Loucy (cell line): ENCODE data around the gene CST9.

ENCODE experiments used
- H2AFZ ChIP-seq: fragments of 200-600 bp; sonication (generic); 2 replicates; pipeline ENCODE4 v1.6.0; 2016; ENCODE audit warnings: antibody characterized with exemption, mild to moderate bottlenecking, low read length, moderate library complexity
- H3F3A ChIP-seq: fragments of 200-600 bp; 2 replicates; pipeline ENCODE4 v1.6.0; 2016; ENCODE audit warnings: antibody characterized with exemption, low read depth, mild to moderate bottlenecking
- H3K27me3 ChIP-seq: fragments of 200-600 bp; sonication (generic); 2 replicates; pipeline ENCODE4 v1.6.1; 2014; ENCODE audit warnings: low read length, mild to moderate bottlenecking; ENCODE audit not compliant: insufficient read depth, poor library complexity, severe bottlenecking
- H3K36me3 ChIP-seq: fragments of 200-600 bp; sonication (generic); 2 replicates; pipeline ENCODE4 v1.6.1; 2016; ENCODE audit warnings: low read length; ENCODE audit not compliant: insufficient read depth
- H3K4me1 ChIP-seq: fragments of 200-600 bp; sonication (generic); 2 replicates; pipeline ENCODE4 v1.5.1; 2014; ENCODE audit warnings: low read length, mild to moderate bottlenecking; ENCODE audit not compliant: insufficient read depth, poor library complexity, severe bottlenecking
- H3K4me2 ChIP-seq: fragments of 200-600 bp; sonication (generic); 2 replicates; pipeline ENCODE4 v1.6.0; 2014; ENCODE audit warnings: antibody characterized with exemption, low read length, low read depth, mild to moderate bottlenecking; ENCODE audit not compliant: poor library complexity, severe bottlenecking
- H3K4me3 ChIP-seq: fragments of 200-600 bp; sonication (generic); 2 replicates; pipeline ENCODE4 v1.5.1; 2014; ENCODE audit warnings: low read length, mild to moderate bottlenecking, mixed read lengths; ENCODE audit not compliant: poor library complexity, severe bottlenecking
- H3K79me2 ChIP-seq: fragments of 200-600 bp; sonication (generic); 2 replicates; pipeline ENCODE4 v1.6.1; 2014; ENCODE audit warnings: low read length; ENCODE audit not compliant: insufficient read depth
- H3K9ac ChIP-seq: fragments of 200-600 bp; sonication (generic); 2 replicates; pipeline ENCODE4 v1.6.0; 2014; ENCODE audit warnings: mild to moderate bottlenecking, low read depth, low read length, moderate library complexity; ENCODE audit not compliant: poor library complexity, severe bottlenecking
- H3K9me2 ChIP-seq: fragments of 200-600 bp; sonication (generic); replicated peaks from 2 replicates; pipeline ENCODE4 v1.6.1; 2016; ENCODE audit warnings: low read depth, low read length, mixed read lengths
- H3K9me3 ChIP-seq: fragments of 200-600 bp; sonication (generic); 2 replicates; pipeline ENCODE4 v1.6.1; 2014; ENCODE audit warnings: mild to moderate bottlenecking, antibody characterized with exemption, low read length, low read depth; ENCODE audit not compliant: insufficient read depth
- H4K20me1 ChIP-seq: fragments of 200-600 bp; sonication (generic); 2 replicates; pipeline ENCODE4 v1.6.0; 2014; ENCODE audit warnings: antibody characterized with exemption, low read length, mild to moderate bottlenecking; ENCODE audit not compliant: insufficient read depth, poor library complexity, severe bottlenecking
- EZH2phosphoT487 ChIP-seq: fragments of 200-600 bp; IDR thresholded peaks from 2 replicates; pipeline ENCODE4 v1.6.1; 2018; ENCODE audit warnings: antibody characterized with exemption, mild to moderate bottlenecking, moderate library complexity, borderline replicate concordance
- TF ChIP-seq, protein P1 (sequence below): fragments of 200-600 bp; sonication (generic); conservative IDR thresholded peaks from 2 replicates; pipeline ENCODE4 v1.5.1; 2014; ENCODE audit warnings: mild to moderate bottlenecking, antibody characterized with exemption, low read length

The CST9 gene

DNA sequence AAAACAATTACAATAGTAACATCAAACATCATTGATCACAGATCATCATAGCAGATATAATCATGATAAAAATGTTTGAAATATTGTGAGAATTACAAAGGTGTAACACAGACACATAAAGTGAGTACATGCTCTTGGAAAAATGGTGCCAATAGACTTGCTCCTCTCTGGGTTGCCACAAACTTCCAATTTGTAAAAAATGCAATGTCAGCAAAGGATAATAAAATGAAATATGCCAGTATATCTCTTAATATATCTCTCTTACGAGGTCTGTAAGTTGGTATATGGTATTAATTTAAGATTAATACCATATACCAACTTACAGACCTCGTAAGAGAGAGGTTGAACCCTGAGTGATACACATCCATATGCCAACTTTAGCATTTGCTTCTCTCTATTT is 45.4 kb upstream of the CST9 start:
- no peaks in the 10 kb centered on the region for H3F3A ChIP-seq
- TF ChIP-seq, protein P1, sequence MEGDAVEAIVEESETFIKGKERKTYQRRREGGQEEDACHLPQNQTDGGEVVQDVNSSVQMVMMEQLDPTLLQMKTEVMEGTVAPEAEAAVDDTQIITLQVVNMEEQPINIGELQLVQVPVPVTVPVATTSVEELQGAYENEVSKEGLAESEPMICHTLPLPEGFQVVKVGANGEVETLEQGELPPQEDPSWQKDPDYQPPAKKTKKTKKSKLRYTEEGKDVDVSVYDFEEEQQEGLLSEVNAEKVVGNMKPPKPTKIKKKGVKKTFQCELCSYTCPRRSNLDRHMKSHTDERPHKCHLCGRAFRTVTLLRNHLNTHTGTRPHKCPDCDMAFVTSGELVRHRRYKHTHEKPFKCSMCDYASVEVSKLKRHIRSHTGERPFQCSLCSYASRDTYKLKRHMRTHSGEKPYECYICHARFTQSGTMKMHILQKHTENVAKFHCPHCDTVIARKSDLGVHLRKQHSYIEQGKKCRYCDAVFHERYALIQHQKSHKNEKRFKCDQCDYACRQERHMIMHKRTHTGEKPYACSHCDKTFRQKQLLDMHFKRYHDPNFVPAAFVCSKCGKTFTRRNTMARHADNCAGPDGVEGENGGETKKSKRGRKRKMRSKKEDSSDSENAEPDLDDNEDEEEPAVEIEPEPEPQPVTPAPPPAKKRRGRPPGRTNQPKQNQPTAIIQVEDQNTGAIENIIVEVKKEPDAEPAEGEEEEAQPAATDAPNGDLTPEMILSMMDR: no peak
- TF ChIP-seq EZH2phosphoT487: no peak
- H3K27me3 ChIP-seq: no peaks in the 10 kb centered on the region
- no peaks in the 10 kb centered on the region for H4K20me1 ChIP-seq
- no peaks in the 10 kb centered on the region for H3K79me2 ChIP-seq
- H3K4me3 ChIP-seq: no peak overlapping the region
- no peaks in the 10 kb centered on the region for H3K36me3 ChIP-seq
- no peak overlapping the region for H3K9ac ChIP-seq
- H3K9me3 ChIP-seq: no peaks in the 10 kb centered on the region
- no peak overlapping the region for H3K4me2 ChIP-seq
- H3K9me2 ChIP-seq: no peaks in the 10 kb centered on the region
- H2AFZ ChIP-seq: no peak overlapping the region
- no peaks in the 10 kb centered on the region for H3K4me1 ChIP-seq

GRCh38 chr20:23649830-23650417 is 44.2 kb upstream of the CST9 start:
- TF ChIP-seq, protein P1: no peak
- no peak for TF ChIP-seq EZH2phosphoT487
- Histone ChIP-seq H3K4me2 (no peak overlapping the region), H3K9ac (no peak overlapping the region), H4K20me1 (no peaks in the 10 kb centered on the region), H3K27me3 (no peaks in the 10 kb centered on the region), H3K9me2 (no peaks in the 10 kb centered on the region), H3K79me2 (no peaks in the 10 kb centered on the region), H3F3A (no peaks in the 10 kb centered on the region), H3K36me3 (no peaks in the 10 kb centered on the region), H2AFZ (no peak overlapping the region), H3K9me3 (no peaks in the 10 kb centered on the region), H3K4me3 (no peak overlapping the region), H3K4me1 (no peaks in the 10 kb centered on the region)

DNA sequence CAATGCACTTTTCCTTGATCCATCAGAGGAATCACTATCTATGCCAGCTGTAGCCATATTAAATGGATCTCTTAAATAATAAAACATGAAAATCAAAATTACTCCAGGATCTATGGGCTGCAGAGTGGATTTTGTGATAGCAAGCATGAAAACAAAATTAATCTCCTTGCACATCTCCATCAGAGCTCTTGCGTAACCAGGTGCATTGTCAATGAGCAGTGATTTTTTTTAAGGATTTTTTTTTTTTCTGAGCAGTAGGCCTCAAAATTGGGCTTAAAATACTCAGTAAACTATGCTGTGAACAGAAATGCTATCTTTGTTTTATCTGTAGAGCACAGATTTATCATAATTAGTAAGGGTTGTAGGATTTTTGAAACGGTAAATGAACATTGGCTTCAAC is 43.5 kb upstream of the CST9 start:
- no peaks in the 10 kb centered on the region for H3K36me3 ChIP-seq
- H3K27me3 ChIP-seq: no peaks in the 10 kb centered on the region
- no peak for TF ChIP-seq EZH2phosphoT487
- TF ChIP-seq, protein P1: no peak
- H4K20me1 ChIP-seq: no peaks in the 10 kb centered on the region
- no peak overlapping the region for H3K4me3 ChIP-seq
- H3F3A ChIP-seq: no peaks in the 10 kb centered on the region
- H3K9me3 ChIP-seq: no peaks in the 10 kb centered on the region
- no peak overlapping the region for H2AFZ ChIP-seq
- H3K79me2 ChIP-seq: no peaks in the 10 kb centered on the region
- no peaks in the 10 kb centered on the region for H3K9me2 ChIP-seq
- no peaks in the 10 kb centered on the region for H3K4me1 ChIP-seq
- H3K9ac ChIP-seq: no peak overlapping the region
- no peak overlapping the region for H3K4me2 ChIP-seq
